Measurements from ENCODE around the gene TAP1. TPM values are rescaled to one million over a fixed set of nuclear protein-coding genes. Genes with fewer than 3 reads are reported as not detected.
"Not testable (repeated sequence)": the region's sequence is repeated elsewhere in the genome, so short reads cannot be mapped to it uniquely, and the experiment has no call there.

TAP1 gene
- total and polyA plus RNA-seq, 8 donors: 7.8 to 32.1 (median 15.2) TPM

DNA sequence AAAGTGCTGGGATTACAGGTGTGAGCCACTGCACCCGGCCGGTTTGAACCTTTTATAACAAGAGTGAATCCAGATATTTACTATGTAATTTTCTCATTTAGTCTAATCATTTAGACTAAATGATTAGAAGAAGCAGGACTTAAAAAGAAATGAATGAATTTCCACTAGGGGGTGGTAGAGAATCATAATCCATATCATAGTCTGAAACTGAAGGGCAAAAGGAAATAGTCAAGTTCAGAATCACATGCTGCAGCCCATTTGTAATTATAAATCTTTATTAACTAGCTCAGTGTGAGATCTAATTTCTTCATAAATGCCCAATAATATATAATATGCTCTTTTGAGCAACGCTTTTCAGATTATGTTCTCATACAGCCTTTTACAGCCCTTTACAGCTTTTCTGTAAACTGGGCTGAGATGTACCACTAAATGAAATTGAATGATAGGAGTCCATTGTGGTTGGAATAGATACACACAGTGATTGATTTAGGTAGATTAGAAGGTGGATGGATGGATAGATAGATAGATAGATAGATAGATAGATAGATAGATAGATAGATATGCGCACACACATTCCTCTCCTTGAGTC lies 32.3 kb upstream of the TAP1 start:
- peak; percentile 12 to 51 (median 33) for TF ChIP-seq CTCF (IDR thresholded peaks at IDR 0.05)
- Histone ChIP-seq H3K4me3 (no peak overlapping the region), H3K36me3 (no peaks in the 10 kb centered on the region), H3K4me1 (peaks cover 0 to 5% (median 0%) of the 10 kb centered on the region in 3 donors), H3K27me3 (no peaks in the 10 kb centered on the region), H3K9me3 (no peaks in the 10 kb centered on the region), H3K27ac (no peak overlapping the region)
- FAIRE-seq: peak; percentile 93
- peak; percentile 73 to 91 (median 86) for ATAC-seq
- 27 to 28% methylated on average over 4 of the region's 4 CpGs for WGBS, 2 donors
- no peak for DNase-seq
- intact Hi-C loops (cut with DNase I): loop anchor here in 2 of 3 donors (5.0 kb wide), 2 partner anchors 62 to 92 kb away; no protein-coding TSS in a partner anchor

- FAIRE-seq: no peak
- H3K36me3 ChIP-seq: no peaks in the 10 kb centered on the region
- H3K27ac ChIP-seq: no peak overlapping the region
- intact Hi-C loops (cut with DNase I): loop anchor here in 1 of 3 donors (5.0 kb wide), 1 partner anchor 104 kb away; no protein-coding TSS in a partner anchor
- 34 to 35% methylated on average over 5 of the region's 5 CpGs for WGBS, 2 donors
- no peak for TF ChIP-seq CTCF (IDR thresholded peaks at IDR 0.05)
- no peak overlapping the region for H3K4me3 ChIP-seq
- peaks cover 0 to 6% (median 0%) of the 10 kb centered on the region in 4 donors for H3K27me3 ChIP-seq
- H3K9me3 ChIP-seq: no peaks in the 10 kb centered on the region
- DNase-seq: no peak
- ATAC-seq: peak in 3 of 4 donors; percentile 30 to 65 (median 33)
- peaks cover 0 to 5% (median 0%) of the 10 kb centered on the region in 3 donors for H3K4me1 ChIP-seq
These were observed 30.3 kb upstream of the TAP1 start for GRCh38 chr6:32883789-32884188.

- 0 to 34% methylated on average over 1 of the region's 1 CpG for WGBS, 2 donors
- no peak for DNase-seq
- intact Hi-C loops (cut with DNase I): loop anchor here in 1 of 3 donors (5.0 kb wide), 1 partner anchor 104 kb away; no protein-coding TSS in a partner anchor
- Histone ChIP-seq H3K9me3 (no peaks in the 10 kb centered on the region), H3K27ac (no peak overlapping the region), H3K27me3 (peaks cover 0 to 6% (median 0%) of the 10 kb centered on the region in 4 donors), H3K36me3 (no peaks in the 10 kb centered on the region), H3K4me3 (no peak overlapping the region), H3K4me1 (peaks cover 0 to 5% (median 0%) of the 10 kb centered on the region in 3 donors)
- TF ChIP-seq CTCF (IDR thresholded peaks at IDR 0.05): no peak
- no peak for FAIRE-seq
- ATAC-seq: no peak
These were observed 29.4 kb upstream of the TAP1 start for GRCh38 chr6:32882879-32883250.

- H3K4me3 ChIP-seq, FAIRE-seq, H3K27me3 ChIP-seq, ATAC-seq, H3K9me3 ChIP-seq, H3K27ac ChIP-seq, H3K4me1 ChIP-seq, DNase-seq, H3K36me3 ChIP-seq: not testable (repeated sequence)
- 61 to 65% methylated on average over 3 of the region's 3 CpGs for WGBS, 2 donors
- intact Hi-C loops (cut with DNase I): loop anchor here in 1 of 3 donors (5.0 kb wide), 1 partner anchor 106 kb away; no protein-coding TSS in a partner anchor
These were observed 27.5 kb upstream of the TAP1 start for GRCh38 chr6:32880962-32881361.

DNA sequence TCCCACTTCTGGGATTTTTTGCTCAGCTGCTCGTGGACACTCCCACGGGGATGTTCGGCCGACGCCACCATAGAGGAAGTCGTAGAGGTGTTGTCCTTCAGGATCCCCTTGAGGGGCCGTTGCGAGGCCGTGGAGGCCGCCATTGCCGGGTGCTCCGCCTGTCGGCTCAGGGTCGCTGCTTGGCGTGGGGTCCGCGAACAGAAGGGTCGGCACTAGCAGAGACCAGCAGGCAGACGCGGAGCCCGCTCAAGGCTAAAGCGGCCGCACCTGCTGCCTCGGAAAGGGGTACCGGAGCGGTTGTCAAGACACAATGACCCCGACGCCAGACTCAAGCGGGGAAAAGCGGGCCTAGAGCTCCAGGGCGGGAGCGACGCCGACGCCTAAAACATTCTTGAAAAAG lies 26.2 kb upstream of the TAP1 start:
- peak in 1 of 6 donors; percentile 50 for DNase-seq
- no peak for TF ChIP-seq CTCF (IDR thresholded peaks at IDR 0.05)
- intact Hi-C loops (cut with DNase I): loop anchor here in 1 of 3 donors (5.0 kb wide), 1 partner anchor 108 kb away; no protein-coding TSS in a partner anchor
- ATAC-seq: no peak
- Histone ChIP-seq H3K9me3 (no peaks in the 10 kb centered on the region), H3K4me1 (no peaks in the 10 kb centered on the region), H3K36me3 (no peaks in the 10 kb centered on the region), H3K4me3 (no peak overlapping the region), H3K27me3 (peaks cover 0 to 6% (median 0%) of the 10 kb centered on the region in 4 donors), H3K27ac (no peak overlapping the region)
- WGBS, 2 donors: 38 to 48% methylated on average over 35 of the region's 35 CpGs
- no peak for FAIRE-seq
